ENCODE measurements around the gene BTBD2. TPM values are rescaled to one million over a fixed set of nuclear protein-coding genes. Genes with fewer than 3 reads are reported as not detected.
A peak's percentile ranks its signal among the peaks of the same experiment; 100 is the strongest.

Gene BTBD2
- total RNA-seq, 1 donor from 2014 or later: 28.7 TPM

DNA sequence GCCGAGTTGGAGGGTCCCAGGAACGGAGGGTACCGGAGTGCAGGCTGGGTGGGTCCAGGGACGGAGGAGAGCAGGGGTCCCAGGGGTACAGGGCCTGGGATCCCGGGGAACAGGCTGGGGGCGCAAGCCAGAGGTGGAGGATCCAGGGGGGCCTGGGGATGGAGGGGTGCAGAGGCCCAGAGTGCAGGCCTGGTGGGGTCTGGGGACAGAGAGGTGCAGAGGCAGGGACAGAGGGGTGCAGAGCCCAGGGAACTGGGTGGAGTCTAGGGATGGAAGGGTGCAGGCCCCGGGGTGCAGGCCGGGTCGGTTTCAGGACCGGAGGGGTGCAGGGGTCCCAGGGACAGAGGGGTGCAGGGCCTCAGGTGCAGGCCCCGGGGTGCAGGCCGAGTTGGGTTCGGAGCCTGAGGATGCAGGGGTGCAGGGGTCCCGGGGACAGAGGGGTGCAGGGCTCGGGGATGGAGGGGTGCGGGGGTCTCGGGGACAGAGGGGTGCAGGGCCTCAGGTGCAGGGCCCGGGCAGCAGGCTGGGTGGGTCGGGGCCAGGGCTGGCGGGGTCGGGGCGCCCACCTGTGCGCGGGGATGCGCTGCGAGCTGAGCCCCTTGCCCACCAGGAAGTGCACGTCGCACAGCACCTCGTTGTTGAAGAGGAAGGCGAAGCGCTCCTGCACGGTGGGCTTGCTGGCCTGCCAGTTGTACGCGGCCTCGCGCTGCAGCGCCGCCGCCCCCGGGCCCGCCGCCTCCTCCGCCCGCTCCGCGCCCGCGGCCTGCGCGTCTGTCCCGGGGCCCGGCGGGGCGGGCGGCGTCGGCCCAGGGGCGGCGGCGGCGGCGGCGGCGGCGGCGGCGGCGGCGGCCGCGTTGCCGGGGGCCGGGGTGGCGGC is 545 bp downstream of the BTBD2 start:
- Histone ChIP-seq H3K4me1 (ENCODE audit: control insufficient read depth in 3 of 3, insufficient read depth in 3 of 3, low read length in 3 of 3) (peaks cover 5 to 25% (median 7%) of the 10 kb centered on the region in 3 donors), H3K4me3 (ENCODE audit: low read length in 3 of 3) (peak overlapping the region; percentile 73 to 81 (median 75)), H3K9ac (ENCODE audit: low read depth in 1 of 3, low read length in 3 of 3) (peak overlapping the region; percentile 50 to 75 (median 61)), H3K27me3 (ENCODE audit: control insufficient read depth in 3 of 3, insufficient read depth in 3 of 3, low read length in 3 of 3) (no peaks in the 10 kb centered on the region), H3K9me3 (ENCODE audit: control insufficient read depth in 3 of 3, low read length in 3 of 3) (no peaks in the 10 kb centered on the region), H3K27ac (ENCODE audit: low read depth, low read length) (no peak overlapping the region), H3K36me3 (ENCODE audit: control insufficient read depth in 3 of 3, insufficient read depth in 3 of 3, low read length in 3 of 3) (no peaks in the 10 kb centered on the region)

DNA sequence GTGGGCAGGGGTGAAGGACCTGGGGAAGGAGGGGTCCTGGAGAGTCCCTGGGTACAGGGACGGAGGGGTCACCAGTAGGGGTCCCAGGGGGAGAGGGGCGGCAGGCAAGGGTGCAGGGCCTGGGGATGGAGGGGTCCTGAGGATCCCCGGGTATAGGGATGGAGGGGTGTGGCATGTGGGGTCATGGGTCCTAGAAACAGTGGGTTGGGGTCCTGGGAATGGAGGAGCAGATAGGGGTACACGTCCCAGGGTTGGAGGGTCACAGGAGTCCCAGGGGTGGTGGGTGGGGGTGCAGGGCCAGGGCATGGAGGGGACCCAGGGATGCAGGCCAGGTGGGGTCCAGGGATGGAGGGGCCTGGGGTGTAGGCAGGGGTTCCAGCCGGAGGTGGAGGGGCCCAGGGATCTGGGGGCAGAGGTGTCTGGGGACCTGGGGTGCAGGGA is 1.4 kb downstream of the BTBD2 start:
- no peaks in the 10 kb centered on the region for H3K36me3 ChIP-seq (ENCODE audit: control insufficient read depth in 3 of 3, insufficient read depth in 3 of 3, low read length in 3 of 3)
- peak overlapping the region in 1 of 3 donors; percentile 75 for H3K4me3 ChIP-seq (ENCODE audit: low read length in 3 of 3)
- no peak overlapping the region for H3K9ac ChIP-seq (ENCODE audit: low read depth in 1 of 3, low read length in 3 of 3)
- peaks cover 5 to 21% (median 7%) of the 10 kb centered on the region in 3 donors for H3K4me1 ChIP-seq (ENCODE audit: control insufficient read depth in 3 of 3, insufficient read depth in 3 of 3, low read length in 3 of 3)
- H3K9me3 ChIP-seq (ENCODE audit: control insufficient read depth in 3 of 3, low read length in 3 of 3): no peaks in the 10 kb centered on the region
- H3K27ac ChIP-seq (ENCODE audit: low read depth, low read length): no peak overlapping the region
- no peaks in the 10 kb centered on the region for H3K27me3 ChIP-seq (ENCODE audit: control insufficient read depth in 3 of 3, insufficient read depth in 3 of 3, low read length in 3 of 3)

DNA sequence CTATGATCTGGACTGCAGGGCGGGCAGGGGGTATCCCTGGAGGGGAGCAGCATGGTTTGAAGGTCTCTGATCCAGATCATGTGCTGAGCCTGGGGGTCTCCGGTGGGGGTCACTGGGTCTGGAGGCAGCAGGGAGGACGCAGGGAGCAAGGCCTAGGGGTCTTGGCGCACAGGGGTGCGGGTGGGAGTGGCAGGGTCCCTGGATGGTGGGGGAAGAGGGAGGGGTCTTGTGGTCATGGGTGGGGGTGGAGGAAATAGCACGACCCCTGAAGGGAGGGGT is 1.9 kb downstream of the BTBD2 start:
- H3K27ac ChIP-seq (ENCODE audit: low read depth, low read length): no peak overlapping the region
- H3K4me3 ChIP-seq (ENCODE audit: low read length in 3 of 3): no peak overlapping the region
- H3K36me3 ChIP-seq (ENCODE audit: control insufficient read depth in 3 of 3, insufficient read depth in 3 of 3, low read length in 3 of 3): no peaks in the 10 kb centered on the region
- no peaks in the 10 kb centered on the region for H3K9me3 ChIP-seq (ENCODE audit: control insufficient read depth in 3 of 3, low read length in 3 of 3)
- H3K27me3 ChIP-seq (ENCODE audit: control insufficient read depth in 3 of 3, insufficient read depth in 3 of 3, low read length in 3 of 3): no peaks in the 10 kb centered on the region
- H3K4me1 ChIP-seq (ENCODE audit: control insufficient read depth in 3 of 3, insufficient read depth in 3 of 3, low read length in 3 of 3): peaks cover 5 to 21% (median 7%) of the 10 kb centered on the region in 3 donors
- H3K9ac ChIP-seq (ENCODE audit: low read depth in 1 of 3, low read length in 3 of 3): peak overlapping the region in 1 of 3 donors; percentile 32

DNA sequence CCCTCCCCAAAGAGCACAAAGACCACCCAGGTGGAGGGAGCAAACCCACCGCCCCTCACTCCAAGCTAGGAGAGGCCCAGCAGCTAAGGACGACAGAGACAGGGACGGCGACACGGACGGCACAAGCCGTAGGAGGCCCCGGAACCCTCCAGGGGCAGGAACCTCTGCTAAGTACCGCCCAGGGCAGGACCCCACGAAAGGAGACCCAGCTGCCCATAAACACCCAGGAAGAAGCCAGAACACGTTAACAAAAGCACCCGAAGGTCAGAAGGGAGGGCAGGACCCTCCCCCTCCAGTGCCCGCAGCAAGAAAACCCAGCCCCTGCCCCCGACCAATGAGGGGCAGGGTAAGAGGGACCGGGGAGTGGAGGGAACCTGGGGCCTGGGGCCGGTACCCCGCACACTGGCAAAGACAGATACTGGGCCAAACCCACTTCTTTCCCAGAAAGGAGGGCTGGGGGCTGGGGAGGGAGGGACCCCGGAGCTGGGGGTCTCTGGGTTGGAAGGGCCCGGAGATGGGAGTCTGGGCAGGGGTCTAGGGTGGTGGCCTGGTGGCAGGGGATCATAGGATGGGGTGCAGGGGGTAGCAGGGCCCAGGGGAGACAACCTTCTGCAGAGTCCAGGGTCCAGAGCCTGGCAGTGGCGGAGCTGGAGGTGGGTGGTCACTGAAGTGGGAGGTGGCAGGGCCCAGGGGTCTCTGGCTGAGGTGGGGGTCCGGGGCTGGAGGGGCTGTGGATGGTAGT is 2.4 kb downstream of the BTBD2 start:
- no peak overlapping the region for H3K4me3 ChIP-seq (ENCODE audit: low read length in 3 of 3)

DNA sequence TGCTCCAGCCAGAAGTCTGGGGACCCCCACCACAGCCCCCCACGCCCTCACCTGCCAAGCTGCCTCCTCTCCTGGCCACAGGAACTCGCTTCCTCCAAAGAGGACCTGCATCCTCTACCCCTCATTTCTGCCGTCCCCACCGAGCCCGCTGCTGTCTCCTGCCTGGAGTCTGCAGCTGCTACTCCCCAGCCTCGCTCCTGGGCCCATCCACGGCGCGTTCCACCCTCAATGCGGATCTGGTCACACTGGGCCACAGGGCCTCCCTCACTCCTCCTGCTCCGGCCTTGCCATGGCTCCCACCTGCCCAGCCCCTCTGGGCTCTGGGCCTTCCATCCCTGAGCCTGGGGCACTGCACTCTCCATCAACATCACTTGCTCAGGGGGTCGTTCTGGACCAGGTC is 4.3 kb downstream of the BTBD2 start:
- Histone ChIP-seq H3K36me3 (ENCODE audit: control insufficient read depth in 3 of 3, insufficient read depth in 3 of 3, low read length in 3 of 3) (no peaks in the 10 kb centered on the region), H3K9ac (ENCODE audit: low read depth in 1 of 3, low read length in 3 of 3) (no peak overlapping the region), H3K9me3 (ENCODE audit: control insufficient read depth in 3 of 3, low read length in 3 of 3) (no peaks in the 10 kb centered on the region), H3K27ac (ENCODE audit: low read depth, low read length) (no peak overlapping the region), H3K27me3 (ENCODE audit: control insufficient read depth in 3 of 3, insufficient read depth in 3 of 3, low read length in 3 of 3) (no peaks in the 10 kb centered on the region), H3K4me1 (ENCODE audit: control insufficient read depth in 3 of 3, insufficient read depth in 3 of 3, low read length in 3 of 3) (peaks cover 2 to 17% (median 5%) of the 10 kb centered on the region in 3 donors), H3K4me3 (ENCODE audit: low read length in 3 of 3) (no peak overlapping the region)

More for the DNA sequence above, 2.4 kb downstream of the BTBD2 start:
- peaks cover 5 to 21% (median 7%) of the 10 kb centered on the region in 3 donors for H3K4me1 ChIP-seq (ENCODE audit: control insufficient read depth in 3 of 3, insufficient read depth in 3 of 3, low read length in 3 of 3)
- no peaks in the 10 kb centered on the region for H3K36me3 ChIP-seq (ENCODE audit: control insufficient read depth in 3 of 3, insufficient read depth in 3 of 3, low read length in 3 of 3)
- peak overlapping the region in 1 of 3 donors; percentile 32 for H3K9ac ChIP-seq (ENCODE audit: low read depth in 1 of 3, low read length in 3 of 3)
- H3K27me3 ChIP-seq (ENCODE audit: control insufficient read depth in 3 of 3, insufficient read depth in 3 of 3, low read length in 3 of 3): no peaks in the 10 kb centered on the region
- no peak overlapping the region for H3K27ac ChIP-seq (ENCODE audit: low read depth, low read length)
- H3K9me3 ChIP-seq (ENCODE audit: control insufficient read depth in 3 of 3, low read length in 3 of 3): no peaks in the 10 kb centered on the region

DNA sequence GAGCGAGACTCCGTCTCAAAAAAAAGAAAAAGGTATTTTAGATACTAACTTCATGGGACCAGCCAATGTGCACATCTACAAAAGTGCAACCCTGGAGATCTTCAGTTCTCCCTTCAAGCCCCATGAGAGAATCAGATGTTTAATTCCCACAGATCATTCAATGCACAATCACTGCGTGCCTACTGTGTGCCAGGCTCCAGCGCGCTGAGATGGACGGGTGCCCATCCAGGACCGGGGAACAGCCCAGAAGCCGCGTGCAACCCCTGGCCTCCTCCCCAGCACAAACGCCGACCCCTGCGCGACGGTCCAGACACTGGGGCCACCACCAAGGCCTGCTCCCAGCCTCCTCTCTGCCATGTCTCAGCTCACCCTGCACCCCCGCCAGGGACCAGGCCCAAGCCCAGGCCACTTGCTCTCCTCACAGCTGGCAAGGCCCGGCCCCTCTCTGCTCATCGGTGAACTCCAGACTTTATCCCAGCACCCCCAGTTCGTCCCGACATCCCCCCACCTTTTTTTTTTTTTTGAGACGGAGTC is 5.3 kb downstream of the BTBD2 start:
- Histone ChIP-seq H3K9ac (ENCODE audit: low read depth in 1 of 3, low read length in 3 of 3) (no peak overlapping the region), H3K27me3 (ENCODE audit: control insufficient read depth in 3 of 3, insufficient read depth in 3 of 3, low read length in 3 of 3) (no peaks in the 10 kb centered on the region), H3K9me3 (ENCODE audit: control insufficient read depth in 3 of 3, low read length in 3 of 3) (no peaks in the 10 kb centered on the region), H3K4me3 (ENCODE audit: low read length in 3 of 3) (no peak overlapping the region), H3K36me3 (ENCODE audit: control insufficient read depth in 3 of 3, insufficient read depth in 3 of 3, low read length in 3 of 3) (no peaks in the 10 kb centered on the region), H3K4me1 (ENCODE audit: control insufficient read depth in 3 of 3, insufficient read depth in 3 of 3, low read length in 3 of 3) (peaks cover 0 to 15% (median 3%) of the 10 kb centered on the region in 3 donors), H3K27ac (ENCODE audit: low read depth, low read length) (no peak overlapping the region)

DNA sequence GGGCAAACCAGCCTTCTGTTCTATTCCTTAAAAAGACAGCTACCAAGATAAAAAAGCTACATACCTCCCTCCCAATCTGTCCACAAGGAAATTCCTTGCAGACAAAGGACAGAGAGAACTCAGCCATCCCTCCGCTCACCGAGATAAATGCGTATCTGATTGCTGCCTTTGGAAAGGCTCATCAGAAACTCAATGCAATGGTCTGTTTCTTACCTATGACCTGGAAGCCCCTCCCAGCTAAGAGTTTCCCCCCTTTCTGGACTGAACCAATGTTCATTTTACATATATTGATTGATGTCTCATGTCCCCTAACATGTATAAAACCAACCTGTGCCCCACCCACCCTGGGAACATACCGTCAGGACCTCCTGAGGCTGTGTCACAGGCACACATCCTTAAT is 11.6 kb downstream of the BTBD2 start:
- H3K36me3 ChIP-seq (ENCODE audit: control insufficient read depth in 3 of 3, insufficient read depth in 3 of 3, low read length in 3 of 3): peaks cover 5% of the 10 kb centered on the region in 3 donors
- H3K4me3 ChIP-seq (ENCODE audit: low read length in 3 of 3): no peak overlapping the region

DNA sequence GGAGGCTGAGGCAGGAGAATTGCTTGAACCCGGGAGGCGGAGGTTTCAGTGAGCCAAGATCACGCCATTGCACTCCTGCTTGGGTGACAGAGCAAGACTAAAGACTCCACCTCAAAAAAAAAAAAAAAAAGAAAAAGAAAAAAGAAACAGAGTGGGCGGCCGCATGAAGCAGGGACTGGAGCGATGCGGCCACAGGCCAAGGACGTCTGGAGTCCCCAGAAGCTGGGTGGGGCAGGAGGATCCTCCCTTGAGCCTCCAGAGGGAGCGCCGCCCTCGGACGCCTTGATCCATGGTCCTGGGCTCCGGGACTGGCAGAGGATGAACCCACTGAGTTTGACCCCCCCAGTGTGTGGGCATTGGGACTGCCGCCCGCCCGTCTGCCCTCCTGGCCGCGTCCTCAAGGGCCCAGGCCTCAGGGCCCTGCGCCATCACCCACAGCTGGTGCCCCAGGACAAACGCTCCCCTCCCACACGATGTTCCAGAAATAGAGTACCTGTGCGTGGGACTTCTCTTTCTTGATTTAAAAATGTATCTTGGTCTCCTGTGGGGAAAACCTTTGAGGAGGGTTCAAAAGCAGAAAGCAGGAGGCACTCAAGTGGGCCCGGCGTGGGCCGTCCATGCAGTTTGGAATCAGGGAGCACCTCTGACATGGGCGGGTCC is 15.5 kb downstream of the BTBD2 start:
- Histone ChIP-seq H3K36me3 (ENCODE audit: control insufficient read depth in 3 of 3, insufficient read depth in 3 of 3, low read length in 3 of 3) (peaks cover 9 to 12% (median 11%) of the 10 kb centered on the region in 3 donors), H3K9ac (ENCODE audit: low read depth in 1 of 3, low read length in 3 of 3) (no peak overlapping the region)

More for the DNA sequence above, 11.6 kb downstream of the BTBD2 start:
- H3K27me3 ChIP-seq (ENCODE audit: control insufficient read depth in 3 of 3, insufficient read depth in 3 of 3, low read length in 3 of 3): no peaks in the 10 kb centered on the region
- no peak overlapping the region for H3K9ac ChIP-seq (ENCODE audit: low read depth in 1 of 3, low read length in 3 of 3)
- no peaks in the 10 kb centered on the region for H3K9me3 ChIP-seq (ENCODE audit: control insufficient read depth in 3 of 3, low read length in 3 of 3)
- no peak overlapping the region for H3K27ac ChIP-seq (ENCODE audit: low read depth, low read length)
- H3K4me1 ChIP-seq (ENCODE audit: control insufficient read depth in 3 of 3, insufficient read depth in 3 of 3, low read length in 3 of 3): no peaks in the 10 kb centered on the region

DNA sequence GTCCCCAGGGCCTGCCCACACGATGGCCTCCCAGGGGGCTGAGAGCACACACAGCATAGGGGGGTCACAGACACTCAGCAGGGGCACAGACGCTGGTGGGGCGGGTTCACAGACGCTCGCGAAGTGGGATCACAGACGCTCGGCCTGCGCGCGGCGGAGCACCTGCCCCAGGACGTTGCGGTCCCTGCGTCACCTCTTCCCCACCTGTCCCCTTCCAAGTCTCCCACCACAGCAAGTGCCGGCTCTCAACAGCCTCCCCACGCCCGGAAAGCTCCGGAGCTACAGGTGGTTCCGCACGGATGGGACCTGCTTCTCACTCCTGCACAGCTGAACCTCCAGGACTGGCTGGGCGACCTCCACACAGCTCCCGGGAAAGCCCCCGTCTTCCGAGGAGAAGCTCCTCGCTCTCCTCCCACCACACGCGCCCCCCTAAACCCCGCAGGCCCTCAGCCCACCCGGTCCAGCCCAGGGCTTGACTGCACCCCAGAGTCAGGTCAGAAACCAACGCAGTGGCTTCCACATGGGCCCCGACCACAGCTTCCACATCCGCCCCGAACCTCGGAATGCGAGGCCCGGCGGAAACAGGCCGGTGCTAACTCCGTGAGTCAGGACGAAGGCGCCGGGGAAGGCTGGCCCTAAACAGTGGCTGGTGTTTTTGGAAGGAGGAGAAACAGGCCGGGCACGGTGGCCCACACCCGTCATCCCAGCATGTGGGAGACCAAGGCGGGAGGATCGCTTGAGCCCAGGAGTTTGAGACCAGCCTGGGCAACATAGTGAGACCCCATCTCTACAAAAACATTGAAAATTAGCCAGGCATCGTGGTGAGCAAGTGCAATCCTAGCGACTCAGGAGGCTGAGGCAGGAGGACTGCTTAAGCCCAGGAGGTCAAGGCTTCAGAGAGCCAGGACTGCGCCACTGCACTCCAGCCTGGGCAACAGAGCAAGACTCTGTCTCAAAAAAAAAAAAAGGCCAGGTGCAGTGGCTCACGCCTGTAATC is 16.5 kb downstream of the BTBD2 start:
- Histone ChIP-seq H3K27ac (ENCODE audit: low read depth, low read length) (no peak overlapping the region), H3K9me3 (ENCODE audit: control insufficient read depth in 3 of 3, low read length in 3 of 3) (no peaks in the 10 kb centered on the region), H3K4me3 (ENCODE audit: low read length in 3 of 3) (no peak overlapping the region), H3K4me1 (ENCODE audit: control insufficient read depth in 3 of 3, insufficient read depth in 3 of 3, low read length in 3 of 3) (no peaks in the 10 kb centered on the region), H3K9ac (ENCODE audit: low read depth in 1 of 3, low read length in 3 of 3) (no peak overlapping the region), H3K36me3 (ENCODE audit: control insufficient read depth in 3 of 3, insufficient read depth in 3 of 3, low read length in 3 of 3) (peaks cover 9 to 12% (median 11%) of the 10 kb centered on the region in 3 donors), H3K27me3 (ENCODE audit: control insufficient read depth in 3 of 3, insufficient read depth in 3 of 3, low read length in 3 of 3) (no peaks in the 10 kb centered on the region)

More for the DNA sequence above, 15.5 kb downstream of the BTBD2 start:
- Histone ChIP-seq H3K27ac (ENCODE audit: low read depth, low read length) (no peak overlapping the region), H3K9me3 (ENCODE audit: control insufficient read depth in 3 of 3, low read length in 3 of 3) (no peaks in the 10 kb centered on the region), H3K4me3 (ENCODE audit: low read length in 3 of 3) (no peak overlapping the region), H3K27me3 (ENCODE audit: control insufficient read depth in 3 of 3, insufficient read depth in 3 of 3, low read length in 3 of 3) (no peaks in the 10 kb centered on the region), H3K4me1 (ENCODE audit: control insufficient read depth in 3 of 3, insufficient read depth in 3 of 3, low read length in 3 of 3) (no peaks in the 10 kb centered on the region)
